ENCODE results near the gene SETD2.

DNA sequence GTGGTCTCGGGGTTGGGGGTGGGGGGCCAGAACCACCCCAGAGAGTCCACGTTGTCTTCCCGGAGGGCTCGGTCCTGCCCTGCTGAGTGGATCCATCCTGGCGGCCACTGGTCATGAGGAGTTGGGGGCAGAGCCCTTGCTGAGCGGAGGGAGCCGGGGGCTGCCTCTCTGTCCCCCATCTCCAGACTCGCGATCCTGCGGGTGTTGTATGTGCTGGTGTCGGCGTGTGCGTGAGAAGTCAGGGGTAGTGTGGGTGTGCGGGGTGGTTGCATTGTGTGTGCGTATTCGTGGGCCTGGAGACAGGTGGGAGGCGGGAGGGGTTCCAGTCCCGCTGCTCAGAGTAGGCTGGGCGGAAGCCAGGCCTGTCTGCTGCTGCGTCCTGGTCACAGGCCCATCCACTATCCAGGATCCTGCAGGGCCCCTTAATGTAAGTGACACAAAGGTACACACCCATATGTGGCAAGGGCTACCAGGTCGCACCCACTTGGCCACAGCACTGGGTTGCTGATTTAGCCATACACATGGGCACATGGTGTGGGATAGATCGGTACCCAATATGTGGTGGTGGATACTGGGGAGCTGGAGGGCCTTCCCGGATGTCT lies 153.7 kb downstream of the SETD2 start:
- TF ChIP-seq POLR2A (IDR thresholded peaks at IDR 0.05; ENCODE audit: low read length) (no peak), GATA1 (IDR thresholded peaks at IDR 0.05; ENCODE audit: low read depth, low read length) (no peak)
